ENCODE results near the gene CNTNAP4. TPM values are rescaled to one million over a fixed set of nuclear protein-coding genes. Genes with fewer than 3 reads are reported as not detected.

The CNTNAP4 gene
- total and polyA plus RNA-seq, 10 of the 15 experiments (the other 5 are each of a cell fraction or from before 2014, with no cell fraction given): 0.45 to 1.9 (median 0.90) TPM

DNA sequence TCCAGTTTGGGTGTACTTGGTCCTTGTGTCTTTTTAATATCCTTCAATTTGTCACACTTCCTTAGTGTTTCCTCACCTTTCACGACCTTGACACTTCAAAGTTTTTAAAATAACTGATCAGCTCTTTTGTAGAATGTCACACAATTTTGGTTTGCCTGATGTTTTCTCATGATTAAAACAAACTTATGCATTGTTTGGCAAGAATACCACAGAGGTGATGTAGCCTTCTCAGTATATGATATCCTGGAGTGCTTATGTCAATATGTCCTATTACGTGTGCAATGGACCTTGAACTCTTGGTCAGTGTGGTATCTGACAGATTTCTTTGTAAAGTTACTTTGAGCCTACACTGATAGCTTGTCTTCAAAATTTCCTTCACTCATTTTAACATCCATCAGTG lies 297.4 kb downstream of the CNTNAP4 start:
- Histone ChIP-seq H3K4me3 (no peak overlapping the region), H3K9me3 (replicated peaks; ENCODE audit: control insufficient read depth, insufficient read depth, low read length) (no peaks in the 10 kb centered on the region; the same call in 2 of the 3 replicates), H4K20me1 (ENCODE audit: control insufficient read depth, insufficient read depth) (no peaks in the 10 kb centered on the region), H3K79me2 (ENCODE audit: control insufficient read depth, insufficient read depth, low read length) (no peaks in the 10 kb centered on the region), H3K36me3 (ENCODE audit: control insufficient read depth in 2 of 2, insufficient read depth in 2 of 2, low read length in 1 of 2) (no peaks in the 10 kb centered on the region), H3K4me2 (ENCODE audit: control insufficient read depth, insufficient read depth) (no peak overlapping the region), H3K9ac (ENCODE audit: control insufficient read depth, insufficient read depth, low read length) (no peak overlapping the region), H3K4me1 (ENCODE audit: control insufficient read depth, insufficient read depth, low read length) (peaks cover 3% of the 10 kb centered on the region; the same call in 1 of the 2 replicates), H2AFZ (ENCODE audit: control insufficient read depth, low read depth, low read length) (no peak overlapping the region), H3K27me3 (replicated peaks in 1 of 2; ENCODE audit: control insufficient read depth in 2 of 2, insufficient read depth in 2 of 2, low read length in 1 of 2) (no peaks in the 10 kb centered on the region), H3K27ac (ENCODE audit: control insufficient read depth, insufficient read depth) (no peak overlapping the region)
- intact Hi-C loops (cut with micrococcal nuclease; ENCODE audit: unreplicated experiment): loop anchor here (5.0 kb wide), 1 partner anchor 78 kb away; no protein-coding TSS in a partner anchor
- CTCF ChIA-PET: no interaction called here
- ATAC-seq (peak; percentile 63), FAIRE-seq (no peak), DNase-seq (ENCODE audit: low read depth, low spot score) (no peak)
- SMC1A ChIA-PET (ENCODE audit: uncharacterized antibody, unreplicated experiment): interaction anchor here (1.2 to 2.1 kb wide), 2 partner anchors 9 to 25 kb away, joined by 3 to 5 read pairs; no protein-coding TSS in a partner anchor
- POLR2A ChIA-PET: interaction anchor here (0.6 kb wide), 1 partner anchor 253 kb away, joined by 3 read pairs; no protein-coding TSS in a partner anchor
- TF ChIP-seq SRF (IDR thresholded peaks at IDR 0.05; ENCODE audit: low read depth in 2 of 2, low read length in 2 of 2) (no peak), EP300 (IDR thresholded peaks at IDR 0.05; ENCODE audit: borderline replicate concordance in 1 of 2, control insufficient read depth in 1 of 2, low read depth in 2 of 2, low read length in 2 of 2) (peak in 1 of 2 experiments; percentile 50; a peak in 1 of 4 replicates), CBFB (IDR thresholded peaks at IDR 0.05; ENCODE audit: low read depth) (no peak), NR2F1 (conservative IDR thresholded peaks at IDR 0.05) (peak; percentile 38; the same call in 1 of the 2 replicates), ATF7 (IDR thresholded peaks at IDR 0.05; ENCODE audit: low read depth) (peak; percentile 55), FOS (IDR thresholded peaks at IDR 0.05; ENCODE audit: borderline replicate concordance, extremely low read depth, insufficient read length) (no peak)
- RAD21 ChIA-PET (ENCODE audit: unreplicated experiment): no interaction called here
- WGBS (ENCODE audit: insufficient coverage, insufficient replicate concordance, low lambda C conversion rate, missing lambda C conversion rate): 23% methylated on average over 2 of the region's 2 CpGs
- in situ Hi-C loops (cut with MboI): no loop called here
- BruUV-seq (replicated peaks): no TSS peak

DNA sequence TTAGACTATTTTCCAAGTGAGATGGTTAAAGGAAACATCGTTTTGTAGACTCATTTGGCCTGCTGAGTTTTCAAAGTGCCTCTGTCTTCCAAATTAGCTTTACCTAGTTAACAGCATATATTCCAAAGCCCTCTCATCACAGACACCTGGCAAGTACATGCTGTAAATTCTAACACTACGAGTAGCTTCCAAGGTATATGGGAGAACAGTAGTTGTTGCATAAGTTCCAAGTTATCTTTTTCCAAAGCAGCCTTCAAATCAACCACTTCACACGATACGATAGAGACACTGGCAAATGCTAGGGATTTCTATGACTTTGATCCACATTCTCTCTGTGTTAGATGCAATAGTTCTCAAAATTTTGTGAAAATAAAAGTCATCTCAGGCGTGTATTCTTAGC lies 299.3 kb downstream of the CNTNAP4 start:
- FAIRE-seq: no peak
- in situ Hi-C loops (cut with MboI): no loop called here
- 0 out of 2 replicates have a peak overlapping the region, but pooled peaks have one; percentile 9 for H3K4me2 ChIP-seq (ENCODE audit: control insufficient read depth, insufficient read depth)
- no peak overlapping the region for H3K9ac ChIP-seq (ENCODE audit: control insufficient read depth, insufficient read depth, low read length)
- H3K4me1 ChIP-seq (ENCODE audit: control insufficient read depth, insufficient read depth, low read length): peaks cover 3% of the 10 kb centered on the region; the same call in 1 of the 2 replicates
- ChIA-PET SMC1A (ENCODE audit: uncharacterized antibody, unreplicated experiment) (interaction anchor here (0.6 to 1.2 kb wide), 4 partner anchors 11 to 77 kb away, joined by 3 to 7 read pairs (median 4); no protein-coding TSS in a partner anchor), POLR2A (interaction anchor here (0.6 kb wide), 1 partner anchor 1662 kb away, joined by 3 read pairs; no protein-coding TSS in a partner anchor), CTCF (interaction anchor here (1.3 kb wide), 1 partner anchor 11 kb away, joined by 4 read pairs; no protein-coding TSS in a partner anchor), RAD21 (ENCODE audit: unreplicated experiment) (interaction anchor here (0.7 kb wide), 1 partner anchor 180 kb away, joined by 3 read pairs; no protein-coding TSS in a partner anchor)
- H3K27ac ChIP-seq (ENCODE audit: control insufficient read depth, insufficient read depth): no peak overlapping the region
- BruUV-seq (replicated peaks): no TSS peak
- no peaks in the 10 kb centered on the region; the same call in 2 of the 3 replicates for H3K9me3 ChIP-seq (replicated peaks; ENCODE audit: control insufficient read depth, insufficient read depth, low read length)
- no peak for DNase-seq (ENCODE audit: low read depth, low spot score)
- H3K4me3 ChIP-seq: no peak overlapping the region
- 37% methylated on average over 5 of the region's 5 CpGs for WGBS (ENCODE audit: insufficient coverage, insufficient replicate concordance, low lambda C conversion rate, missing lambda C conversion rate)
- intact Hi-C loops (cut with micrococcal nuclease; ENCODE audit: unreplicated experiment): no loop called here
- no peaks in the 10 kb centered on the region for H4K20me1 ChIP-seq (ENCODE audit: control insufficient read depth, insufficient read depth)
- no peaks in the 10 kb centered on the region for H3K79me2 ChIP-seq (ENCODE audit: control insufficient read depth, insufficient read depth, low read length)
- no peaks in the 10 kb centered on the region for H3K27me3 ChIP-seq (replicated peaks in 1 of 2; ENCODE audit: control insufficient read depth in 2 of 2, insufficient read depth in 2 of 2, low read length in 1 of 2)
- no peaks in the 10 kb centered on the region for H3K36me3 ChIP-seq (ENCODE audit: control insufficient read depth in 2 of 2, insufficient read depth in 2 of 2, low read length in 1 of 2)
- ATAC-seq: no peak
- H2AFZ ChIP-seq (ENCODE audit: control insufficient read depth, low read depth, low read length): peak overlapping the region; percentile 39
- TF ChIP-seq TAF1 (IDR thresholded peaks at IDR 0.05; ENCODE audit: borderline replicate concordance, low read depth, low read length) (no peak), MEF2B (IDR thresholded peaks at IDR 0.05; ENCODE audit: partially characterized antibody, poor library complexity, severe bottlenecking) (no peak), CHD4 (IDR thresholded peaks at IDR 0.05) (no peak), TCF3 (IDR thresholded peaks at IDR 0.05; ENCODE audit: borderline replicate concordance, insufficient read depth, low read depth, low read length) (no peak), ETV6 (conservative IDR thresholded peaks at IDR 0.05 in 1 of 2, IDR thresholded peaks at IDR 0.05 in 1 of 2; ENCODE audit: borderline replicate concordance in 1 of 2, low read depth in 1 of 2) (no peak), MTA2 (IDR thresholded peaks at IDR 0.05; ENCODE audit: low read depth) (no peak), HDAC2 (IDR thresholded peaks at IDR 0.05) (no peak), SREBF2 (IDR thresholded peaks at IDR 0.05; ENCODE audit: low read length) (no peak)
- TF ChIP-seq, protein P1, sequence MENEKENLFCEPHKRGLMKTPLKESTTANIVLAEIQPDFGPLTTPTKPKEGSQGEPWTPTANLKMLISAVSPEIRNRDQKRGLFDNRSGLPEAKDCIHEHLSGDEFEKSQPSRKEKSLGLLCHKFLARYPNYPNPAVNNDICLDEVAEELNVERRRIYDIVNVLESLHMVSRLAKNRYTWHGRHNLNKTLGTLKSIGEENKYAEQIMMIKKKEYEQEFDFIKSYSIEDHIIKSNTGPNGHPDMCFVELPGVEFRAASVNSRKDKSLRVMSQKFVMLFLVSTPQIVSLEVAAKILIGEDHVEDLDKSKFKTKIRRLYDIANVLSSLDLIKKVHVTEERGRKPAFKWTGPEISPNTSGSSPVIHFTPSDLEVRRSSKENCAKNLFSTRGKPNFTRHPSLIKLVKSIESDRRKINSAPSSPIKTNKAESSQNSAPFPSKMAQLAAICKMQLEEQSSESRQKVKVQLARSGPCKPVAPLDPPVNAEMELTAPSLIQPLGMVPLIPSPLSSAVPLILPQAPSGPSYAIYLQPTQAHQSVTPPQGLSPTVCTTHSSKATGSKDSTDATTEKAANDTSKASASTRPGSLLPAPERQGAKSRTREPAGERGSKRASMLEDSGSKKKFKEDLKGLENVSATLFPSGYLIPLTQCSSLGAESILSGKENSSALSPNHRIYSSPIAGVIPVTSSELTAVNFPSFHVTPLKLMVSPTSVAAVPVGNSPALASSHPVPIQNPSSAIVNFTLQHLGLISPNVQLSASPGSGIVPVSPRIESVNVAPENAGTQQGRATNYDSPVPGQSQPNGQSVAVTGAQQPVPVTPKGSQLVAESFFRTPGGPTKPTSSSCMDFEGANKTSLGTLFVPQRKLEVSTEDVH (IDR thresholded peaks at IDR 0.05; ENCODE audit: low read depth, partially characterized antibody): no peak

Data from GM12878 (cell line).